Breast epithelium (tissue), 3 donors: ENCODE results near the gene KLHL29.

Experiments
- POLR2A ChIP-seq: fragments of 450-650 bp; IDR thresholded peaks from one replicate; pipeline ENCODE4 v1.6.1; 2016; ENCODE audit warnings: antibody characterized with exemption, mild to moderate bottlenecking, moderate library complexity
- POLR2AphosphoS5 ChIP-seq, 3 donors: sonication (generic); formaldehyde crosslinking; IDR thresholded peaks; one replicate each; pipeline ENCODE4 v1.6.1; 2017; ENCODE audit warnings: antibody characterized with exemption in 3 of 3

GRCh38 chr2:23660237-23660636 lies 275.3 kb downstream of the KLHL29 start:
- TF ChIP-seq POLR2A (no peak), POLR2AphosphoS5 (IDR thresholded peaks at IDR 0.05) (no peak)
